B cell (primary cell): ENCODE data around the gene TBC1D25.

Experiments used
- CTCF ChIP-seq: fragments of 200-600 bp; IDR thresholded peaks from one replicate; pipeline ENCODE4 v1.8.0; 2022; ENCODE audit warnings: antibody characterized with exemption, mild to moderate bottlenecking
- EZH2 ChIP-seq: IDR thresholded peaks from 2 replicates; pipeline ENCODE4 v1.6.1; 2012; ENCODE audit warnings: borderline replicate concordance, low read depth, mild to moderate bottlenecking, moderate library complexity, low read length; ENCODE audit not compliant: insufficient read depth, poor library complexity, severe bottlenecking

GRCh38 chrX:48598614-48599013 lies 59.1 kb downstream of the TBC1D25 start:
- TF ChIP-seq CTCF = no peak
- TF ChIP-seq EZH2 = no peak
